HUES6 (cell line): ENCODE measurements around the gene ZCCHC7.

Source experiments
- H3K27ac ChIP-seq: 2 replicates; pipeline ENCODE4 v1.7.0; 2013; ENCODE audit warnings: low read depth, mild to moderate bottlenecking, low read length, inconsistent platforms
- H3K27me3 ChIP-seq: 2 replicates; pipeline ENCODE4 v1.6.1; 2013; ENCODE audit warnings: low read length; ENCODE audit not compliant: control insufficient read depth, insufficient read depth
- H3K36me3 ChIP-seq: 2 replicates; pipeline ENCODE4 v1.6.1; 2013; ENCODE audit warnings: low read length; ENCODE audit not compliant: control insufficient read depth, insufficient read depth
- H3K4me1 ChIP-seq: 2 replicates; pipeline ENCODE4 v1.6.1; 2013; ENCODE audit warnings: low read length; ENCODE audit not compliant: control insufficient read depth, insufficient read depth
- H3K4me3 ChIP-seq: 2 replicates; pipeline ENCODE4 v1.5.1; 2013; ENCODE audit warnings: low read depth, low read length
- H3K9ac ChIP-seq: one replicate; pipeline ENCODE4 v1.6.1; 2013; ENCODE audit warnings: mild to moderate bottlenecking, low read length
- H3K9me3 ChIP-seq: 2 replicates; pipeline ENCODE4 v1.6.1; 2013; ENCODE audit warnings: low read depth, low read length; ENCODE audit not compliant: control insufficient read depth, insufficient read depth

ZCCHC7 gene

DNA sequence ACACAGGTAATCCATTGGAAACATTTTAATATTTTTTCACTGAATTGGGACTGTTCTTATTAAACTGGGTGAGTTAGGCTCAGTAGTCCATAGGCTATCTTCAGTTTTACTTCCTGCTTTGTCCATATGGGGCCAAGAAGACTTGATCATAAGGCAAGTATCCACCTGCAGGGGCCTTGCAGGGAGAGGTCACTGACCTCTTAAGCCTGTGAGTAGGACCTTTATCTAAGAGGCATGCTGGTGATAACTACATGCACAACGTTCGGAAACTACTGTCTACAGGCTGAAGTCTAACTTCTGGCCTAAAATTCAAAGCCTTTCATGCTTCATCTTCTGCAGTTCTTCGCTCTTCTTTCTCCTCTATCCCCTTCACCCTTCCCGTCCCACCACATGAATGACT, 242.1 kb downstream of the ZCCHC7 start:
- H3K9me3 ChIP-seq = no peaks in the 10 kb centered on the region
- H3K9ac ChIP-seq = no peak overlapping the region
- H3K36me3 ChIP-seq = no peaks in the 10 kb centered on the region
- no peak overlapping the region for H3K4me3 ChIP-seq
- no peak overlapping the region for H3K27ac ChIP-seq
- H3K27me3 ChIP-seq = no peaks in the 10 kb centered on the region
- H3K4me1 ChIP-seq = no peaks in the 10 kb centered on the region

DNA sequence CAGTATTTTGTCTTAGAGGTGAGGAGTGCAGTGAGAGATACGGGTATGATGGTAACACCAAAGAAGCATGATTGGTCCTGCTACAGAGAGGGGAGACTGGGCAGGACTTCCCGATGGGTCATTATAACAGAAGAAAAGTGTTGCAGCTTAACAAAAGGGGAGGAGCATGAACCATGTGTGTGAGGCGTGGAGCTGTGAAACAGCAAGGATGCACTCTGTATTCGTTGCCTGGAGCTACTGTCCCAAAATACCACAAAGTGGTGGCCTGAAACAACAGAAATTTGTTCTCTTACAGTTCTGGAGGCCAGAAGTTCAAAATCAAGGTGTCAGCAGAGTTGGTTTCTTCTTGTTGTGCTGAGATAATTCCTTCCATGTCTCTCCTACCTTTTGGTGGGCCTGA, 242.8 kb downstream of the ZCCHC7 start:
- Histone ChIP-seq H3K36me3 (no peaks in the 10 kb centered on the region), H3K27ac (no peak overlapping the region), H3K9ac (no peak overlapping the region)

DNA sequence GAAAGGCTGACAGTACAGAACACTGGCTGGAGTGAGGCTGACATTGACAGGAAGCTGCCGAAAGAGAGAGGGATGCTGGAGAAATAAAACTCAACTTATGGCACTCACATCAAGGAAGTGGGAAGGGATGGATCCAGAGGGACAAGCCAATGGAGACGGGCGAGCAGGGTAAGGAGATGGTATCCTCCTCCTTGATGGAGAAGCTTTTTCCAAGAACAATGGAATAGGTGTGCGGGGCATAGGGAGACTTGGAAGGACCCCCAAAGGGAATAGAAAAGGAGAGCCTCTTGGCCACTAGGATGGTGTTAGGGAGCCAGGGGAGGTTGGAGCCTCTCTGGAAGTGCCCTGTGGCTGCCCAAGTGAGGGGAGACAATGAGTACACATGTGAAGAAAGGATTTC, 243.8 kb downstream of the ZCCHC7 start:
- no peak overlapping the region for H3K4me3 ChIP-seq

More for the DNA sequence above, 242.8 kb downstream of the ZCCHC7 start:
- Histone ChIP-seq H3K4me1 (no peaks in the 10 kb centered on the region), H3K4me3 (no peak overlapping the region), H3K27me3 (no peaks in the 10 kb centered on the region), H3K9me3 (no peaks in the 10 kb centered on the region)

DNA sequence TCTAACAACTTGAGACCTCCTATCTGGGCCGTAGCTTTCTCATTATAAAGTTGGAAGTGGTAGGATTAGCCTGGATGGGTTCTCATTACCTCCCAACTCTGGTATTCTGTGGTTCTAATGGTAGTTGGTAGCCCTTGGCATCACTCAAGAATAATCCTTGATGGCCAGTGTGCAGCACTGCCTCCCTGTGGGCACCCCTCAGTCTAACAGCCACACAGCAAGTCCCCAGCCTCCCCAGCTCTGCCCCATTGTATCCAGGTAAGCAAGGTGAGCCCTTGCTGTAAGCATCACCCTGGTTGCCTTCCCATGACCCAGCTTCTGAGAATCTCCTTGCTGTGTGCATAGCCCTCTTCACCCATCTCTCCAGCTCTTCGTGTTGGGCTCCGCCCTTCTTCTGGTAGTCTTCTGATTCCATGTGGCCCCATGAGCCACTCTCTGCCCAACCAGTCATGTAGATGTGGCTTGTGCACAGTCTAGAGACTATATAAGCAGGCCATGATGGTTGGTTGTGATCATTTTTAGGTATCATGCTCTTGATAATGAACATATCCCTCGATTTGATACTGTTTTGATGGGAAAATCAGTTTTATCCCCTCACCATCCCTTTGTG, 244.5 kb downstream of the ZCCHC7 start:
- Histone ChIP-seq H3K4me1 (no peaks in the 10 kb centered on the region), H3K27me3 (no peaks in the 10 kb centered on the region), H3K9me3 (no peaks in the 10 kb centered on the region), H3K36me3 (no peaks in the 10 kb centered on the region), H3K4me3 (no peak overlapping the region), H3K27ac (no peak overlapping the region), H3K9ac (no peak overlapping the region)

More for the DNA sequence above, 243.8 kb downstream of the ZCCHC7 start:
- Histone ChIP-seq H3K36me3 (no peaks in the 10 kb centered on the region), H3K9me3 (no peaks in the 10 kb centered on the region), H3K4me1 (no peaks in the 10 kb centered on the region), H3K27ac (no peak overlapping the region), H3K27me3 (no peaks in the 10 kb centered on the region), H3K9ac (no peak overlapping the region)

DNA sequence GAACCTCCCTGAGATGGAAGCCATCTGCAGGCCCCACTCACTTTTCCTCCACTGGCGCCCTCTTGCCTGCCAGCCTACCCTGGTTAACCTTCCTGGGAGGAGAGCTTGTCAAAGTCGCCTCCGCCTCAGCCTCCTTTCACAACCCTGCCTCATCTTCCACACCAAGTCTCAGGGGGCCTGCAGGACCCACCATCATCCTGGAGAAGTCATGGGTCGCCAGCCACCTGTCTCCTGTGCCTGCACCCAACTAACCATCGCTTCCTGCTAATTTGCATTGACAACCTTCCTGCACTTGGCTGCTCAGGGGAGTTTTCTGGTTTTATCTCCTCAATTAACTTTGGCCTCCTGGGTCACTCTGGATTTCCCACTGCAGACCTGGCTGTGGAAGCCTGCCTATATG, 249.3 kb downstream of the ZCCHC7 start:
- H3K27me3 ChIP-seq = no peaks in the 10 kb centered on the region
- H3K9ac ChIP-seq = no peak overlapping the region
- no peak overlapping the region for H3K27ac ChIP-seq
- H3K4me3 ChIP-seq = no peak overlapping the region
- no peaks in the 10 kb centered on the region for H3K9me3 ChIP-seq
- H3K4me1 ChIP-seq = no peaks in the 10 kb centered on the region; the same call in 1 of the 2 replicates
- no peaks in the 10 kb centered on the region for H3K36me3 ChIP-seq

DNA sequence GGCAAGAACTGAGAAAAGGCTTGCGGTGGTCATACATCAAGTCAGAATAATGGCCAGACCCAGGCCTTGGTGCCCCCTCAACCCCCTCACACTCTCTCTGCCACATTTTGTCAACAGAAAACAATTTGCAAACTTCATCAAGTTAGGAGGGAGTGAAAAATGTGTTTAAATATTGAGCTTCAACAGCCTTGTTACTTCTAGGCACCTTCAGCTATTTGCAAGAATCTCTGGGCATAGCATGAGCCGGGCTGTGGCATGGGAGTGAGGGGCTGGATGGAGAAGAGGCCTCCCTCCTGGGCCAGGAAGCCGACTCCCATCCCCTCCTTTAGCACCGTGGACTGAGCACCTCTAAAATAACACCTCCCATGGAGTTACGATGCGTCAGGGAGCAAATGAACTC, 249.9 kb downstream of the ZCCHC7 start:
- Histone ChIP-seq H3K4me3 (no peak overlapping the region), H3K4me1 (no peaks in the 10 kb centered on the region; the same call in 1 of the 2 replicates), H3K27me3 (no peaks in the 10 kb centered on the region), H3K27ac (no peak overlapping the region), H3K9me3 (no peaks in the 10 kb centered on the region), H3K36me3 (no peaks in the 10 kb centered on the region), H3K9ac (no peak overlapping the region)

DNA sequence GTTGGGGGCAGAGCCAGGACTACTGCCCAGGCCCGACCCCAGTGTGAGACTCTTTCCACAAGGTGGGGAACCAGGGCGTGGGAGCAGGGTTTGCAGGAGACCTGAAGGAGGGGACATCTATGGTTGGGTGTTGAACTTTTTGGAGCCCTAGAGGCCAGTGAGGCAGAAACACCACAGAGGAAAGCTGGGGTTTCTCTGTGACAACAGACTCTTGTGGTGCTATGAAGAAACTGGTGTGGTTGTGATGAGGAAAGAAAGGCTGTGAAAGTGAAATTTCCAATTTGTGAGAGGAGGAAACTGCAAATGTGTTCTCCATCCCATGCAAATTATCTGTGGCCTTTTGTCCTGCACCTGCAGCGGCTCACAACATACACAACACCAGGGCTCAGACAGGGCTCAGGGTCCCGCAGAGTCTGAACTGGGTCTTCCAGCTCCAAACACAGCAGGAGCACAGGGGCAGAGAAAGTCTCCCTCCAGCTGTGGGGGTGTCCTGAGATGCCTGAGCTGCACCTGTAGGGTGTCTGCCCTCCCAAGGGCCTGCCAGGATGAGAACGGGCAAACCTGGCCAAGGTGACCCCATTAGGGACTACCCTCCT, 250.7 kb downstream of the ZCCHC7 start:
- no peaks in the 10 kb centered on the region; the same call in 1 of the 2 replicates for H3K4me1 ChIP-seq
- no peak overlapping the region for H3K9ac ChIP-seq
- no peaks in the 10 kb centered on the region for H3K9me3 ChIP-seq
- H3K36me3 ChIP-seq = no peaks in the 10 kb centered on the region
- H3K27ac ChIP-seq = no peak overlapping the region
- no peaks in the 10 kb centered on the region for H3K27me3 ChIP-seq
- no peak overlapping the region for H3K4me3 ChIP-seq

DNA sequence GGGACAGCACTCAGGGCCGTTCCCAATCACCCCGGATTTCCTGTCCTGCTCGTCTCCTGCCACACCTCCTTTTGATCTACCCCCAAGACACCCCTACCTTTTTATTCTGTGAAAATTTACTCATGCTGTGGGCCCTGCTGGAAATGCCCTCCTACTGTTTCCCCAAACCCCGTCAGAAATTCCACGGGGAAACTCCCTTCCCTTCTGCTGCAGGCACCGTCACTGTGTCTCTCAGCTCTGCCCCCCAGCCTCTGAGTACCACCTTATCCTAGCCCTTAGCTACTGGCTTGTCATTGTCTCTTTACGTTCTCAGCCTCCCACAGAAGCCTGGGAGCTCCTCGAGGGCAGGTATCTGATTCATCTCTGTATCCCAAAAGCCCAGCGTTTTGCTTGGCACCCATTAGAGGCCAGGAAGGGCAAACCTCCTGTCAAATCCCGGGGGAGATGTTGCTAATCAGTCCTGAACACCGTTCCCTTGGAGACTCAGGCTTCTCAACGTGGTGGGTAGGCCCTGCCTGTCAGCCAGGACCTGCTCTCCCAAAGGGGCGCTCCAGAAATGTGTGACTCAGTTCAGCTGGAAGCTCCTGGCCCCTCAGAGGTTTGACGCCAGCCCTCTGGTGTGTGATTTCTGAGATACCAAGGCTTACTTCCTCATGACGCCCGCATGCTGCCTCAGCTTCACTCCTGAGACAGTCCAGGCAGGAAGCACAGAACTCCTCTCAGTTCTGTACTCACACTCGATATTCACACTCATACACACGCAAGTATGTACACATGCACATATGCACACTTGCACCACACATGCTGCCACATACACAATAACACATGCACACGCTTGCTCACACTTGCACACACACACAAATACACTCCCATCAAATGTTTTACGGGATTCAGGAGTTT, 251.4 kb downstream of the ZCCHC7 start:
- H3K9ac ChIP-seq = no peak overlapping the region
- H3K4me1 ChIP-seq = no peaks in the 10 kb centered on the region; the same call in 1 of the 2 replicates
- H3K4me3 ChIP-seq = no peak overlapping the region
- no peaks in the 10 kb centered on the region for H3K9me3 ChIP-seq
- H3K27ac ChIP-seq = no peak overlapping the region
- H3K27me3 ChIP-seq = no peaks in the 10 kb centered on the region
- no peaks in the 10 kb centered on the region for H3K36me3 ChIP-seq

DNA sequence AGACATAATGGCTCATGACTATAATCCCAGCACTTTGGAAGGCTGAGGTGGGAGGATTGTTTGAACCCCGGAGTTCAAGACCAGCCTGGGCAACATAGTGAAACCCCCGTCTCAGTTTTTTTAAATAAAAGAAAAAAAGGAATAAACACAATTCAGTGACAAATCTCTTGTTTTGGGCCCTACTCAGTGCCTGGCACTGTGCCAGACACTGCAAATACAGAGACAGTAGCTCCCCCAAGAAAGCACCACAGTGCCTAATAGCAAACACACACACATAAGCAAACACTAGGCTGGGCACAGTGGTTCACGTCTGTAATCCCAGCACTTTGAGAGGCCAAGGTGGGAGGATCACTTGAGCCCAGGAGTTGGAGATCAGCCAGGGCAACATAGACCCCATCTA, 252.5 kb downstream of the ZCCHC7 start:
- Histone ChIP-seq H3K27me3 (no peaks in the 10 kb centered on the region), H3K9me3 (no peaks in the 10 kb centered on the region), H3K36me3 (no peaks in the 10 kb centered on the region), H3K4me1 (no peaks in the 10 kb centered on the region; the same call in 1 of the 2 replicates), H3K9ac (no peak overlapping the region), H3K27ac (no peak overlapping the region), H3K4me3 (no peak overlapping the region)

DNA sequence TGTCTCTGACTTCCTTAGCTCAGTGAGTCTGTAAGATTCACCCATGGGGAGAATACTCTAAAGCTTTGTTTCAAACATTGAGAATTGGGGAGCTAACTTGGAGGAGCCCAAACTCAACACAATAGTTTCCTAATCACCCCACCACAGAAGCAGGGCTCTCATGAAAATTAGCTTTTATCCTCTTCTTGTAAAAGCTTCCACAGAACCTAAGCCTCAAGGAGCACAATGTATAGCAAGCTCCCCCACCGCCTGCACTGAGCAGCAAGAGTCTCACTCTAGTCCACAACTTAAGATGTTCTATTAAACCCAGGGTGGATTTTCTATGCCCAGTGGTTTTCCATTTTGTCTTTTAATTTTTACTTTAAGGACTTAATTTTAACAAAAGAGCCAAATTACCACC, 253.2 kb downstream of the ZCCHC7 start:
- no peak overlapping the region for H3K4me3 ChIP-seq
- no peak overlapping the region for H3K9ac ChIP-seq
- H3K27ac ChIP-seq = no peak overlapping the region
- H3K9me3 ChIP-seq = no peaks in the 10 kb centered on the region
- H3K27me3 ChIP-seq = no peaks in the 10 kb centered on the region
- no peaks in the 10 kb centered on the region for H3K36me3 ChIP-seq
- H3K4me1 ChIP-seq = no peaks in the 10 kb centered on the region; the same call in 1 of the 2 replicates

DNA sequence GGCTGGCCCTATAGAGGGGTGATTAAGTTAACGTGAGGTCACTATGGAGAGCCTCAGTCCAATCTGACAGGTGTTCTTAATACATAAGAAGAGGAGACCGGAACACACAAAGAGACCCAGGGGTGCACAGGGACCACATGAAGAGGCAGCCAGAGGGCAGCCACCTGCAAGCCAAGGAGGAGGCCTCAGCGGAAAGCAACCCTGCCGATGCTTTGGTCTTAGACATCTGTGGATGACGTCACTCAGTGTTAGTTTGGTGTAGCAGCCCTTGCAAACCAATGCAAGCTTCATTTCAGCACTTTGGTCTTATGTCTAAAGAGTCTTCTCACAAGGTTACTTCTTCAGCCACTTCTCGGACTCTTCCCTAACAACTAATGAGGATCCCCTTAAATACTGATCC, 254.5 kb downstream of the ZCCHC7 start:
- H3K27me3 ChIP-seq = no peaks in the 10 kb centered on the region
- no peak overlapping the region for H3K27ac ChIP-seq
- H3K36me3 ChIP-seq = no peaks in the 10 kb centered on the region
- H3K4me3 ChIP-seq = no peak overlapping the region
- no peak overlapping the region for H3K9ac ChIP-seq
- H3K9me3 ChIP-seq = no peaks in the 10 kb centered on the region
- no peaks in the 10 kb centered on the region; the same call in 1 of the 2 replicates for H3K4me1 ChIP-seq
